HG02642 (cell line): ENCODE results near the gene MREG.
"Not testable (repeated sequence)": the region's sequence is repeated elsewhere in the genome, so short reads cannot be mapped to it uniquely, and the experiment has no call there.

Experiments used
- ATAC-seq: cut with Tn5 transposase; IDR thresholded peaks from one replicate; pipeline ENCODE4 v1.9.1; 2021; ENCODE audit warnings: mild to moderate bottlenecking; ENCODE audit not compliant: unreplicated experiment, poor library complexity

Gene MREG

DNA sequence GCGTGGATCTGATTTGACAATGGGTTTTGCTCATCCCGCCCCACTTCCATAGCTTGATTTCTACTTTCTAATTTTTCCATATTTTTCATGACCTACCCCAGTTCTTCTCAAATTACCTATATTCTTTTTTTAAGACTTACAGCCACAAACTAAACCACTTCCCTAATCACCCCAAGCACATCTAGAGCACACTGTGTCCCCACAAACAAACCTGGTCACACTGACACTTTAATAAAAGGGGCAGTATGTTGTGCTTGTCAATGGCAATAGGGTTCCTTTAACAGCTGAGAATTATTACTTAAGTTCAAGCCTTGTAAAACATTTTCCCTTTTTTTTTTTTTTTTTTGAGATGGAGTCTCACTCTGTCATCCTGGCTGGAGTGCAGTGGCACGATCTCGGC, 47.1 kb downstream of the MREG start:
- ATAC-seq, result no peak

GRCh38 chr2:215965532-215966165, 47.7 kb downstream of the MREG start:
- no peak for ATAC-seq

DNA sequence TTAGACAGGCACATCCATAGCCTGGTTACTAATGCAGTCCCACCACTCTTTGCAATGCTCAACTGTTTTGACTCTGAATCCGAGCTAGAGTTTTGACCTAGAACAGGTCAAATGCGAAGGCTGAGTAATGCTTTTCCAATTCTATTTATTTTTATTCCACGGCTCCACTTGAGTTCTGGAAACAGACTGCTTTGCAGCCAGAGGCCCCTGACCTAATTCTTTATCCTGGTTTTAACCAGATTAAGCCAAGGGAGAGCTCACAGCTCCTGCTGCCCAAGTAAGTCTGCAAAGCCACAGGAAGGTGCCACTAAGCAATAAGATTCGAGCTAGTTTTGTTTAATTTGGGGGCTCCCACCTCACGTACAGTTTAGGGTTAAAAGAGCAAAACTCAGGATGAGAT, 51.4 kb downstream of the MREG start:
- no peak for ATAC-seq

- ATAC-seq, result no peak
Measured at GRCh38 chr2:215958257-215958656, 55.1 kb downstream of the MREG start.

GRCh38 chr2:215957354-215958122, 55.8 kb downstream of the MREG start:
- not testable (repeated sequence) for ATAC-seq

GRCh38 chr2:215952860-215953637, 60.3 kb downstream of the MREG start:
- no peak for ATAC-seq

GRCh38 chr2:215951558-215951957, 61.8 kb downstream of the MREG start:
- no peak for ATAC-seq

DNA sequence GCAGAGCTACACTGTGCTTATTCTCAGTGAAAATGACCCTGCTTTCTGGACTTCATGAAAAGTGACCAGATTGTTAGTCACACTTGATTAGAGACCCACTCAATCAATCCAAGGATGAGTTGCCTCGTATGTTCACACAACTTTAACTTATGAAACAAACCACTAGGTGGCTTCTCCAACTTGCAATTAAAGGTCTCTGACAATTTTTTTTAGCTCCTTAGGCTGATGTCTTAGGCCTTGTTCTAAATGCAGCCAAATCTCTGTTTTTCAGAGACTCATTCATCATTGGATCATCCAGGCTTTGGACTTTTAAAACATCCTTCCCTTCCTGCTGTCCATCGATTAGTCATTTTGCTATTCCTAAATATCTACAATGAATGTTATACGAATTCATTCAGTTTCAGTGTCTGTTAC, 63.4 kb downstream of the MREG start:
- ATAC-seq, result peak; percentile 82

DNA sequence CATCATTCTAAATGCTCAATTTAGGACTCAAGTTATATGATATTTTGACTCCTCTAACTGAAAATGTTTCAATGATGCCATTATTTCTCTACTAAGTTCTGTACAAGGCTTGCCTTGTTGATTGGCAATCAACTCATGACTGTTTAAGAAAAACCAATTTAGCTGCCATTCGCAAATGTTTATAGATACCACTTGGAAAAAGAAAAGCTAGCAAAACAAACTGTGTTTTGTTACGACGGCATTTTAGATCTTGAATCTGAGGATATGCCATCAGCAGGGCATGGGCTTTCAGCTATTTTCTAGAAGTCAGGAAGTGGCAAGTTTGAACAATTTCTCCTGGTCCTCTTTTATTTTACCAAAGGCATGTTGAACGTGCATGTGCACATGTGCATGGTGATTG, 65.3 kb downstream of the MREG start:
- ATAC-seq, result no peak

DNA sequence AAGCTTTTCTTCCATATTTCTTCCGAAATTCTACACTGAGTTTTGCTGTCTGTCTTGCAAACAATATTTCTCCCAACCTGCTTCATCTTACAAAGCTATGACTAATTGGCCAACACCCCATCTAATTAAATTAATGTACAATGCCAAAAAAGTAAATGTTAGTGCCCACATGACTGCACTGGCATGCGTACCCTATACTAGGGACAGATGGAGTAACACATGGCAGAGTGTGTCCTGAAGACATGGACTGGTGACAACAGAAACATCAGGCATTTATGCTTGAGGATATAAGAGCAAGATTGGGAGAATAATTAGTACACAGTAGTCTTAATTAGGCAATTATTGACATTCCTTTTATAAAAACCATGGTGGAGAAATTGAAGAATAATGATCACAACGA, 66.8 kb downstream of the MREG start:
- no peak for ATAC-seq

DNA sequence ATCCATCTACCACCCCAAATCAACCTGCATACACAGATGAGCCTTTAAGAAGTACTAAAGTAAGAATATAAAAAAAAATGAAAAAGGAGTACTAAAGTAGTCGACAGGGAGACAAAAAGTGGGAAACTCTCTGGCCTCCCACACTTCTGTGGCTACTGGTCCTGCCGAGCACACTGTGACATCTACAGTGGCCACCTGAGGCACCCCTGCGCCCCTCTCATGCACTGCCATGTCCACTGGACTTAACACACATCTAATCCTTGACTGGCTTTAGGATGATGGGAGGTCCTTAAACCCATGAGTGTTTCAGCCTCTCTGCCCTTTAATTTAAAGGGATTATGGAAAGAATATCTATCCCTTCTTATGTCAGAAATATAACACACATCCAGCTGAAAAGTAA, 71.2 kb downstream of the MREG start:
- no peak for ATAC-seq

GRCh38 chr2:215941726-215942125, 71.6 kb downstream of the MREG start:
- ATAC-seq, result no peak

DNA sequence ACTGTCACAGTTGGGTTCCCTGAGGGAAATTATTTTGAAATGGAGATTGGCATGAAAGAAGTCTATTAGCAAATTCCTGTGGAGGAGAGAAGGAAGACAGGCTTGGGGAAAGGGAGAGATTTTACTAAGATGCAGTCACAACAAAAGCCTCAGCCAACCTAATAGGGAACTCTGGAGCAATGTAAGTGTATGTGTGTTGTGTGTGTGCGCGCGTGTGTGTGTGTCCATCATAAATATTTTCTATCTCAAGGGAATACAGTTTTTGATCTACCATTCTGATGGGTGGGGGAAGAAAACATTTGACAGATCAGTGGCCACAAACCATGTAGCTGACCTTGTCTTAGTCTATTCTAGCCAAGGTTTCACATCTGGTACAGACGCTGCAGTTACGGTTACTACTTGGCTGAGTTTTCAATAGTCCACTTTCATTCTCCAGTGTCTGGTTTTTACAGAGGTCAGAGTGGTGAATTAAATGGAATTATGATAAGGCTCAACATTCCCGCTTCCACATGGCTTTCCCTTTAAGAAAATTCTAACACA, 72.6 kb downstream of the MREG start:
- ATAC-seq, result no peak

DNA sequence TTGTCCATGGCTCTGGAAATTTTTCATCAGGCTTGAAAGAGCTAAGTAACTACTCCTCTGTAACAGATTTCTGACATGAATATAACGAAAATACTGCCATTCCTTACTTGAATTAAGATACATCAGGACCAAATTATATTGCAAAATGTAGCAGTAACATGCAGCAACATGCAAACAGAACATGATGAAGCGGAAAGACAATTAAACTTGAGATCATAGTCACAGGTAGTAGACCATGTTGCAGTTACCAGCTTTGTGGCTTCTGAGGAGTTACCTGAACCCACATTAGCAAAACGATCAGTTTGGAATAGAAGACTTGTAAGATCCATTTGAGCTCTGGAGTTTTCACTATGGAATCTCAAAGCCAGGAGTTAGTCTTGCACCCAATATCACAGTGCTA, 76.2 kb downstream of the MREG start:
- no peak for ATAC-seq

- ATAC-seq, result no peak
Measured at GRCh38 chr2:215933151-215933550, 80.2 kb downstream of the MREG start.

DNA sequence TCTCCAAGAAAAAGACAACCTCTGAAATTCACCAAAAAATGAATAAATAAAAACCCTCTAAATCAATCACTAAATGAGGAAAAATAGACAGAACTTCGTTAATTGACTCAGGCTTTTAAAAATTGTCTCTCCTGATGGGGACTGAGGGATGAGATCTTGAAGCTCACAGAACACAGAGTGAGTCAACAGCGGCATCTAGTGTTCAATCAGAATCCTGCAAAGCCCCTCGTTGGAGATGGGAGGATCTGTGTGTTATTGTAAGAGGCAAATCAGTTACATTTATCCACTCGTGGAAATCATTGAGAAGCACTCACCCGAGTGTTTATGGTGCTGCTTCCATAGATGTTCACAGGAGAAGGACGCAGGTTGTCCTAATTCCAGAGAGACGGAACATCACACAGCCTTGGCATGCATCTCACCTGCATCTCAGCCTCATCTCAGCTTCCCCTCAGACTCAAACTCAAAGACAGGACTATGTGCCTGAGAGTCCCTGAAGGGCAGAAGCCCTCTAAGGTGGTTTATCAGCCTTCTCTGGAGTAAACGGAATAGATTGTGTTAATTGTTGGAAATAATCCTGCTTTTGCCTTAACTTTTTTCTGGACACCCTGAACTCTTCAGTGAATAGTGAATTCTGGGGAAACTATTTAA, 82.0 kb downstream of the MREG start:
- ATAC-seq, result peak; percentile 91

DNA sequence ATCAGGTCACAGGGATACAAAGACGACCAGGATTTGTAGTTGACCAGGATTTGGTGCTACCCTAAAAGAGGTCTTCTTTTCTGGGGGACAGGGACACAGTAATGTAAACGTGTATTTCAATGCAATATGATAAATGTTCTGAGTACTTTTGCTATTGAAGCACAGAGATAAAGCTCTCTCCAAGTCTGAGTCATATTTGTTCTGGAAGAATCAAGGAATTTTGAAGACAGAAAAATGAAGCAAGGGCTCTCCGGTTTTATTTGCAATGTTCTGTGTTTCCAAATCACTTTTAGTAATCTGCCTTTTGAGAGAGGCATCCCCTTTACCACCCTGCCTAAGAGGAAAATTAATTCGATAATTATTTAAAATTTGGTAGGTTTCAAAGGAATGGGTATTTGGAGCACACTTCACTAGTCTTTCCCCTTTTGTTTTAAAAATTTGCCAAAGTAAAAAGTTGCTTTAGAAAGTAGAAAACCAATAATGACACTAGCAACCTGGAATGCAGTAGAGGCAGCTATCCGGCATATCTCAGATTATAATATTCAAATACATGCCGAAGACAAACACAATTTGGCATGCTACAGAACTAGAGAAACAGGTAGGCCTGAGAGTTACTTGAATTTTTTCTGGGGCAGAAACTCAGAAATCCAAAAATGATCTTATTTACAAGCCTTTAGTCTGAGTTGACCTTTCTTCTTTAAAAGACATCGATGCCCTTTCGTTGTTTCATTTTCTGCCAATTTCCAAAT, 82.7 kb downstream of the MREG start:
- no peak for ATAC-seq

GRCh38 chr2:215929602-215930335, 83.6 kb downstream of the MREG start:
- ATAC-seq, result no peak

GRCh38 chr2:215928086-215928485, 85.3 kb downstream of the MREG start:
- ATAC-seq, result no peak
